Muscle of arm (tissue), 14 donors: ENCODE results near the gene CACNA2D2. TPM values are rescaled to one million over a fixed set of nuclear protein-coding genes. Genes with fewer than 3 reads are reported as not detected.

Source experiments
- DNase-seq: peaks from one replicate; pipeline ENCODE4 v3.0.0-alpha.2; 2013
- long read RNA-seq, 11 donors: transcript quantifications; one replicate each; lab custom pipeline, GENCODE V29; 2026
- polyA plus RNA-seq, 12 donors: library from polyadenylated mRNA; unstranded; fragments of 120-200 nt; gene quantifications; one replicate each; pipeline ENCODE4 v1.2.1, GENCODE V29; 2013; ENCODE audit not compliant: insufficient read length in 12 of 12

The CACNA2D2 gene
- polyA plus RNA-seq = 10 to 100 TPM in 2 of 12 donors, 1 to 10 TPM in 9, not detected in 1; 5.0 to 12.5 (median 7.7) TPM
- long read RNA-seq, donor 1 = 0 reads
- long read RNA-seq, donor 2 = 0 reads
- long read RNA-seq, donor 3 = 0 reads
- long read RNA-seq, donor 4 = 0 reads
- long read RNA-seq, donor 5 = 0 reads
- long read RNA-seq, donor 6 = 0 reads
- long read RNA-seq, donor 7 = 0 reads
- long read RNA-seq, donor 8 = 0 reads
- long read RNA-seq, donor 9 = 0 reads
- long read RNA-seq, donor 10, full-length matches to known transcripts = 2 of 2 reads
- long read RNA-seq, donor 10, partial matches to known transcripts = 0 of 2 reads
- long read RNA-seq, donor 10, other reads (novel, unspliced or antisense) = 0 of 2 reads
- long read RNA-seq, donor 11 = 0 reads

GRCh38 chr3:50503504-50504342, at the start of gene CACNA2D2:
Gene CACNA2D2 (minus strand): TSS chr3:50503634. CDS start chr3:50503423, 211 bp downstream.
- DNase-seq = peak; percentile 39

GRCh38 chr3:50552598-50552997, 49.2 kb upstream of the CACNA2D2 start:
- DNase-seq = no peak

GRCh38 chr3:50551681-50552435, 48.4 kb upstream of the CACNA2D2 start:
- DNase-seq = no peak

GRCh38 chr3:50551054-50551659, 47.7 kb upstream of the CACNA2D2 start:
- DNase-seq = no peak

- peak; percentile 51 for DNase-seq
Observed at GRCh38 chr3:50550079-50550736, 46.8 kb upstream of the CACNA2D2 start.

- no peak for DNase-seq
Observed at GRCh38 chr3:50549226-50549625, 45.8 kb upstream of the CACNA2D2 start.

- no peak for DNase-seq
Observed at GRCh38 chr3:50545781-50546180, 42.3 kb upstream of the CACNA2D2 start.

- DNase-seq = peak; percentile 77
Observed at GRCh38 chr3:50542177-50543034, 39.0 kb upstream of the CACNA2D2 start.

- DNase-seq = no peak
Observed at GRCh38 chr3:50539356-50540286, 36.2 kb upstream of the CACNA2D2 start.

GRCh38 chr3:50537421-50538129, 34.1 kb upstream of the CACNA2D2 start:
- no peak for DNase-seq

- DNase-seq = no peak
Observed at GRCh38 chr3:50536471-50537180, 33.2 kb upstream of the CACNA2D2 start.

GRCh38 chr3:50534681-50535330, 31.4 kb upstream of the CACNA2D2 start:
- DNase-seq = no peak

- DNase-seq = no peak
Observed at GRCh38 chr3:50533807-50534461, 30.5 kb upstream of the CACNA2D2 start.

GRCh38 chr3:50533316-50533715, 29.9 kb upstream of the CACNA2D2 start:
- DNase-seq = no peak

- DNase-seq = no peak
Observed at GRCh38 chr3:50532062-50532705, 28.8 kb upstream of the CACNA2D2 start.

- no peak for DNase-seq
Observed at GRCh38 chr3:50531201-50531600, 27.8 kb upstream of the CACNA2D2 start.
